Measurements from ENCODE around the gene PRR14. TPM values are rescaled to one million over a fixed set of nuclear protein-coding genes. Genes with fewer than 3 reads are reported as not detected.
A peak's percentile ranks its signal among the peaks of the same experiment; 100 is the strongest.

The PRR14 gene
- total RNA-seq, 4 donors from 2014 or later = 45.5 to 107 (median 65.0) TPM

DNA sequence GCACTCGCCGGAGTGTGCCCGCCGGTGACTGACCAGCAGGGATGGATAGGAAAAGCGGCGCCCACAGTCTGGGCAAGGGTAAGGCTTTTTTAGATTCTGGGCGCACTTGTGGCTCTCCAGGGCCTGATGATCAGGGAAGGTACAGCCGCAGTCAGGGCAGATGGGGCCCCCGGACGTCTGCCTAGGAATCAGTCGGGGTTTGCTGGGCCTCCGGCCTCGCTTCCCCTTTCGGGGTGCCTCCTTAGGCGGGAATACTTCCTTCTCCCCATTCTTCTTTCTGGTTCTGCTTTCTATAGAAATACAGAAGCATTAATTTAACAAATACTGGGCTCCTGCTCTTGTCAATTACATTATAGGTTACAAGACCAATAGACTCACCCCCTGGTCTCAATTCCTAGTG lies 45.6 kb upstream of the PRR14 start:
- no peak for DNase-seq
- peaks cover 0 to 51% (median 0%) of the 10 kb centered on the region in 3 donors for H3K36me3 ChIP-seq
- no peak for TF ChIP-seq CTCF (IDR thresholded peaks at IDR 0.05)
- no peak for TF ChIP-seq POLR2A (IDR thresholded peaks at IDR 0.05)
- H3K4me1 ChIP-seq = peaks cover 0 to 18% (median 0%) of the 10 kb centered on the region in 4 donors
- H3K9me3 ChIP-seq = no peaks in the 10 kb centered on the region
- H3K4me3 ChIP-seq = no peak overlapping the region
- H3K27me3 ChIP-seq = no peaks in the 10 kb centered on the region
- peak overlapping the region in 1 of 4 donors; percentile 31 for H3K27ac ChIP-seq

DNA sequence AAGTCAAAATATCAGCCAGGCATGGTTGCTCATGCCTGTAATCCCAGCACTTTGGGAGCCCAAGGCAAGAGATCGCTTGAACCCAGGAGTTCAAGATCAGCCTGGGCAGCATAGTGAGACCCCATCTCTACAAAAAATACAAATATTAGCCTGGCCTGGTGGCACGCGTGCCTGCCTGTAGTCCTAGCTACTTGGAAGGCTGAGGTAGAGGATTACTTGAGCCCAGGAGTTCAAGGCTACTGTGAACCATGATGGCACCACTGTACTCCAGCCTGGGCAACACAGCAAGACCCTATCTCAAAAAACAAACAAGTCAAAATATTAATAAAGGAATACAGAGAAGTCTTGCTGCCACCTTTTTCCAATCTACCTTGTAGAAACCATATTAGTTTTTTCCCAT lies 44.8 kb upstream of the PRR14 start:
- Histone ChIP-seq H3K36me3 (peaks cover 0 to 51% (median 0%) of the 10 kb centered on the region in 3 donors), H3K27me3 (no peaks in the 10 kb centered on the region)

DNA sequence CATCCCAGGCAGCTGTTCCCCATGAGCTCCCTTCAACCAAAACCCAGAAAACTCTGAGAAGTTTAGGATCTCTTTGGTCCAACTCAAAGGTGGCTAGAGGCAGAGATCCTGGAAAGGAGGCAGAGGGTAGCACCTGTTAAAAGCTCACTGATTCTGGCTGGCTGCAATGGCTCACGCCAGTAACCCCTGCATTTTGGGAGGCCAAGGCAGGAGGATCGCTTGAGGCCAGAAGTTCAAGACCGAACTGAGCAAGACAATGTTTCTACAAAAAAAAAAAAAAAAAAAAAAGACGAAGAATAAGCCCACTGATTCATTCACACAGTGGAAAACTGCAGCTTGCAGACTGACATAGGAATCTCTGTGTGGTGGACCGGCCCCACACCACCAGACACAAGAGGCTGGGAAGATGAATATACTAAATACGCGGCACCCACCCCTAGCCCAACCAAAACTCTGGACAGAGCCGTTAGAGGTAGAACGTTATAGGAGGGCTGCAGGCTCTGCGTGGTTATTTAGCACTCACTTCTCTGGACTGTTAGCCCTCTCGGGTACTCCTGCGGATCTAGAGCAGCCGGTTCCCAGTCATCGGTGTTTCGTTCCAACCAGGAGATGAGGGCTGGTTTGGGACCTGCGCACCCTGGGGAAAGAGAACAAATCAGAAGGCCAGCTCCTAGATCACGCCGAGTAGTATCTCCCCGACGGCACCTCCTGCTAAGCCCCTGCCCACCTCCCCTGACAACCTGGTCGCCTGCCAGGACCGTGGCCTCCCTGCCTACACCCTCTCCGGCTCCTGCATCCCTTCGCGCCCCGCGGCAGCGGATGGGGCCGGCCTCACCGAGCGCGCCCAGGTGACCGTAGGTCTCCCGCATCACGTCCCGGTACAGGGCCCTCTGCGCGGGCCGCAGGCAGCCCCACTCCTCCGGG lies 41.5 kb upstream of the PRR14 start:
- peak overlapping the region; percentile 73 to 94 (median 82) for H3K4me3 ChIP-seq
- H3K27me3 ChIP-seq = no peaks in the 10 kb centered on the region
- TF ChIP-seq POLR2A (IDR thresholded peaks at IDR 0.05) (no peak), CTCF (IDR thresholded peaks at IDR 0.05) (no peak)

More for the DNA sequence above, 44.8 kb upstream of the PRR14 start:
- no peaks in the 10 kb centered on the region for H3K9me3 ChIP-seq
- H3K4me1 ChIP-seq = peaks cover 0 to 18% (median 2%) of the 10 kb centered on the region in 4 donors
- no peak overlapping the region for H3K27ac ChIP-seq
- DNase-seq = no peak
- no peak overlapping the region for H3K4me3 ChIP-seq
- TF ChIP-seq POLR2A (IDR thresholded peaks at IDR 0.05) (no peak), CTCF (IDR thresholded peaks at IDR 0.05) (no peak)

DNA sequence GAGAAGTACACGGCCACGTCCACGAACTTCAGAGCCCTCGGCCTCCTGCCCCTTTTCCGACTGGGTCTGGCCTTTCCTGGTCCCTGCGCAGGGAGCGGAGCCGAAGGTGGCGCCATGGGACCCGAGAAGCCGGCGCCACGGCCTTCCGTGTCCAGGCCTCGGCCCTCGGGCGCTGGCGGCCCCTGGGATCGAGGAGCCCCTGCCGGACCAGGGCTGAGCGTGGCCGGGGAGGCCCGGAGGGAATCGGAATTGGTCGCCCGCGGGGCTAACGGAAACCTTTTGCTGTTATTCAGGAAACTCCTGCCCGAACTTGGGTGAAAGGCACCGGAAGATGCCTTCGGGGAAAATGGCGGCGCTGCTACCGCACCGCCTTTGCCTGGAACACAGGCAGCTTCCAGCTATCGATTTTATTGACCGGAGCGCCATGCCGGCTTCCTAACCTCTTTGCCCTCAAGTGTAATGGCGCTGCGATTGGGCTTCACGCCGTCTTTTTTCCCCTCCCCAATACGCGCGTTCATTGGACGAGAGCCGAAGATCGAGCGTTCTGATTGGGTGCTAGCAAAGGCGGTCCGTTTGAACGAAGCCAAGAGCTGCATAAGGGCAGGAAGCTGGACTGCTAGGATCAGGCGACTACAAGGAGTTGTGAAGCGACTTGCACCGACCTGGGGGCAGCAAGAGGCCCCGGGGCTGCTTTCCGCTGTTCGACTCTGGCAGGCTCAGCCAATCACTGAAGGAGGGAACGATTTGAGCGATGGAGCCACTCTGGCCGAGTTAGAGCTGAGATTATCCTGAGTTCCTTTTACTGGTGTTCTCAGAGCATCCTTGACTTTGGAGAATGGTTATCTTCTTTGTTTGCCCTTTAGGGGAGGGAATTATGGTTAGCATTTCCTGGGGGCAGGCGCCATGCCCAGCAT lies 40.6 kb upstream of the PRR14 start, which contains the start of gene ZNF689:
ZNF689 (minus strand) TSS at position 464 of the 914 bp plus-strand sequence; CDS start at position 116, 348 bp downstream.
- no peaks in the 10 kb centered on the region for H3K9me3 ChIP-seq
- TF ChIP-seq POLR2A (IDR thresholded peaks at IDR 0.05) = peak; percentile 60 to 71
- TF ChIP-seq CTCF (IDR thresholded peaks at IDR 0.05) = no peak
- H3K36me3 ChIP-seq = peaks cover 0 to 21% (median 0%) of the 10 kb centered on the region in 3 donors
- no peaks in the 10 kb centered on the region for H3K27me3 ChIP-seq
- DNase-seq = peak; percentile 91 to 97 (median 96)
- H3K27ac ChIP-seq = peak within 1 kb of the TSS; percentile 92 to 97 (median 94)
- H3K4me1 ChIP-seq = peaks cover 0 to 7% (median 2%) of the 10 kb centered on the region in 4 donors
- peak within 1 kb of the TSS; percentile 73 to 94 (median 82) for H3K4me3 ChIP-seq

More for the DNA sequence above, 41.5 kb upstream of the PRR14 start:
- Histone ChIP-seq H3K4me1 (peaks cover 0 to 12% (median 2%) of the 10 kb centered on the region in 4 donors), H3K27ac (peak overlapping the region; percentile 92 to 97 (median 94)), H3K9me3 (no peaks in the 10 kb centered on the region), H3K36me3 (peaks cover 0 to 30% (median 0%) of the 10 kb centered on the region in 3 donors)
- peak in 2 of 3 donors; percentile 34 to 67 for DNase-seq

Data from Peyer's patch (tissue), 4 donors.